Mesenteric fat pad (tissue), 1 donor: ENCODE data around the gene SHFL. TPM values are rescaled to one million over a fixed set of nuclear protein-coding genes. Genes with fewer than 3 reads are reported as not detected.

Source experiments
- DNase-seq: peaks from one replicate; pipeline ENCODE4 v3.0.0-alpha.2; 2020; ENCODE audit warnings: low spot score
- total RNA-seq: library from RNA; stranded (reverse); fragmentation: NEBNext Ultra II Directional; extraction: Animal tissue kit (Norgen Biotek cat#: 25700); gene quantifications from one replicate; pipeline ENCODE4 v1.2.1, GENCODE V29; 2021
- donor health status: DM: yes; HTN: yes; CAD: no.

Gene SHFL
- total RNA-seq, 1 donor from 2014 or later, result 29.3 TPM

DNA sequence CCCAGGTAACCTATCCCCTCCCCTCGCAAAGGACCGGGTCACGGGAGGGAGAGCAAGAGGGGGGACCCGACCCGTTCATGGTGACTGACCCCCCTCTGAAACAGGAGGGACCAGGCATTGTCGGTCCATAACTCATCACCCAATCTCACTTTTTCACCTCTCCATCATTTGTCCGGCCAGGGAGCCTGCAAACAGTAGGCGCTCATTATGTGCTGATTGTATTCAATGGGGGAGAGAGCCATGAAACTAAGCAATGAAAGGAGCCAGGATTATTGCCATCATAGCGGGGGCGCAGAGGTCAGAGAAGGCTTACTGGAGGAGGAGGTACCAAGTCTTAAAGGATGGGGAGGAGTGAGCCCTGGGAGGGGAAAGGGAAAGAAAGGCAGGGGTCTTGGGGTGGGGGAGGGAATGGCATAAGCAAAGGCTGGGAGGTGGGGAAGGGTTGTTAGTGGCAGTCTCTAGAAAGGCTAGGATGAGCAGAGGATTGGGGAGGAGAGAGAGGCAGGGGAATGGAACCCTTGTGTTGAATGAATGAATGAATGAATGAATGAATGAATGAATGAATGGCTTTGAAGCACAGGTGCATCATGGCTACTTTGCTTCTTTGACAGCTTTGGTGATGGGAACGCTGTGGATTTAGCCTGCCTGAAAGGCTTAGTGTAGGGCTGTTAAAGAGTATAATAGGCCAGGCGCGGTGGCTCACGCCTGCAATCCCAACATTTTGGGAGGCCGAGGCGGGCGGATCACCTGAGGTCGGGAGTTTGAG lies 1.4 kb downstream of the SHFL start:
- no peak for DNase-seq

DNA sequence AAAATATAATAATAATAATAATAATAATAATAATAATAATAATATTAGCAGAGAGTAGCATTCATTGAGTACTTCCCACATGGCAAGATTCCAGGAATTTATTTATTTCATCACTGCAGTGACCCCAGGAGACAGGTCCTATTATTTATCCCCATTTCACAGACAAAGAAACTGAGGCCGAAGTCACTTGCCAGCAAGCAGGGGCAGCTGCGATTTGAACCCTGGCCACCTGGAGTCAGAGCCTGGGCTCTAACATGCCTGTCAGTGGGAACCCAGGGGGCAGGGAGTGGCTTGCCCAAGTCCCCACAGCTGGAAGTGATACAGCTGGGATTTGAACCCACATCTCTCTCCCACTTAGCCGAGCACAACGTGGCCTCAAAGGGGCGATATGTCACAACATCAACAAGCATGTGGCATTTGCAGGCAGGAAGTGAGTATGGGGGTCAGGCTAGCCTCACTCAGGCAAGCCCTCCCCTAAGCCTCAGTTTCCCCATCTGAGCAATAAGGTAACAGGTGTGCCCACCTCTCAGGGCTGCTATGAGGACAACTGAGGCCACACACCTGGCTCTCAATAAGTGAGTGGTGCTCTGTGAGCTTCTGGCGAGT lies 2.9 kb downstream of the SHFL start:
- DNase-seq, result no peak

DNA sequence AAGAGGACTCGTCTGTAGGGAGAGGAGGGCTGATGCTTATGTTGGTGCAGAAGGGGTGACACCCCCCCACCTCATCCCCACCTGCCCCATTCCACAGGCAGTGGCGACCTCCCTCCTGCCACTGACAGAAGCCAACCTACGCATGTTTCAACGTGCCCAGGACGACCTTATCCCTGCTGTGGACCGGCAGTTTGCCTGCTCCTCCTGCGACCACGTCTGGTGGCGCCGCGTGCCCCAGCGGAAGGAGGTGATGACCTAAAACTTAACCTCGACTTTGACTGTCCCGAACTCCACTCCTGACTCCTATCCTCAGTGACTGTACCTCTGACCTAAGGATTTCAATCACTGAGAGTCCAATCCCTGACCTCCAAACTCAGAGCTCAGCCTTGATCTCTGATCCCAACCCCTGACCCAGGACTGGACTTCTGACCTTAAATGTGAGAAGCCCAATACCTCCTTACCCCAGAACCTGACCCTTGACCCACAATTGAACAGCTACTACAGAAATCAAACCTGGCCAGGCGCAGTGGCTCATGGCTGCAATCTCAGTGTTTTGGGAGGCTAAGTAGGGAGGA lies 3.8 kb downstream of the SHFL start:
- DNase-seq, result no peak

DNA sequence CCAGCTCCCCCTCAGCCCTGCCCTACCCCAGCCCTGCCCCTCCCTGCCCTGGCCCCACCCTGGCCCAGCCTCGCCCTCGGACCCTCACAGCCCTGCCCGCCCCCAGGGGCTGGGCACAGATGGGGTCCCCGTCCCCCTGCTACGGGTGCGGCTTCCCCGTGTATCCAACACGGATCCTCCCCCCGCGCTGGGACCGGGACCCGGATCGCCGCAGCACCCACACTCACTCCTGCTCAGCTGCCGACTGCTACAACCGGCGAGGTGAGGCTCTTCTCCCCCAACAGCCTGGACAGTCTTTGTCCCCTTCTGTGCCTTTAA lies 5.2 kb downstream of the SHFL start:
- no peak for DNase-seq

DNA sequence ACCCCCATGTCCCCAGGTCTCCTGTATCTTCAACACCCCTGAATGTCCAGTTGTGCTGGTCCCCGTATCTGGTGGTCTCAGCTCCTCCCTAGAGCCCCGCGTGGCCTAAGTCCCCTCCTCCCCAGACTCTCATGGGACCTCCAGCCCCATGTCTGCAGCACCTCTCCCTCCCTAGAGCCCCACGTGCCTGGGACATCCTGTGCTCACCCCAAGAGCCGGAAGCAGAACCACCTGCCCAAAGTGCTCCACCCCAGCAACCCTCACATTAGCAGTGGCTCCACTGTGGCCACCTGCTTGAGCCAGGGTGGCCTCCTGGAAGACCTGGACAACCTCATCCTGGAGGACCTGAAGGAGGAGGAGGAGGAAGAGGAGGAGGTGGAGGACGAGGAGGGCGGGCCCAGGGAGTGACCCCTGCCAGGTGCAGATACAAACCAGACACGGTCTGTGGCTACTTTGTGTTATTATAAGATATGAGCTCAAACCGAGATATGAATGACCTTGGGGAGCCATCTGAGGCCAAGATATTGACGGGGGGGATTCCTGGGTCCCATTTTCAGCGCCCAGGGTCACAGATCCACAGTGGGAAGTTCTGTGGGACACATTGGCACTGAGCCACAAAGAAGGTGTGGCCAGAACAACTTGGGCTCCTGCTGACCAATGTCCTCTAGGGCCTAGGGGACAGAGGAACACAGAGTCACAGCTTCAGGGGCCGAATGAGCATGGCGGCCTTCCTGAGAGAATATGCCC lies 6.0 kb downstream of the SHFL start:
- no peak for DNase-seq

DNA sequence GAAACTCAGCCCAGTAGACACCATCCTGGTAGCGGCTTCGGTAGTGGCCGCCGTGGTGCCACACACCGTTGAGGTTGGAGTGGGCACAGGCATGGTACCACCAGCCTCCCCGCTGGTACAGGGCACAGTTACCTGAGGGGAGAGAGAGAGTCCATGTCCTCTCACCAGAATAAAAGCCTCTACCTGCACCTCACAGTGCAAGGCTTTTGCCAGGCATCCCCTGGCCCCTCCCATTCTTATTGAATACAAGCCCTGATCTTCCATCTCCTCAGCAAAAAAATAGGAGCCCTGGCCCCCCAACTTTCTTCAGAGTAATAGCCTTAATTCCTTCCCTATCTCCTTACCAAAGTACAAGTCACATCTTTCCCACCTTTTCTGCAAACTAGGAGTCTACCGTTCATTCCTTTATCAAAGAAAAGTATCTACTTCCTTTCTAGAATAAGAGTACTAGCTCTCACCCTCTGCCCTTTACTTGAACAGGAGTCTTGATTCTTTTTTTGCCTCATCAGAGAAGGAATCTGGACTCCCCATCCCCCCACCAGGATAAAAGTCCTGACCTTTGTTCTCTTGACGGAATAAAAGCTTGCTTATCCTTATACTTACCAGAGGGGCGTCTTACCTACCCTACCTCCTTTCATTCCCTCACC lies 6.7 kb downstream of the SHFL start:
- DNase-seq, result no peak

DNA sequence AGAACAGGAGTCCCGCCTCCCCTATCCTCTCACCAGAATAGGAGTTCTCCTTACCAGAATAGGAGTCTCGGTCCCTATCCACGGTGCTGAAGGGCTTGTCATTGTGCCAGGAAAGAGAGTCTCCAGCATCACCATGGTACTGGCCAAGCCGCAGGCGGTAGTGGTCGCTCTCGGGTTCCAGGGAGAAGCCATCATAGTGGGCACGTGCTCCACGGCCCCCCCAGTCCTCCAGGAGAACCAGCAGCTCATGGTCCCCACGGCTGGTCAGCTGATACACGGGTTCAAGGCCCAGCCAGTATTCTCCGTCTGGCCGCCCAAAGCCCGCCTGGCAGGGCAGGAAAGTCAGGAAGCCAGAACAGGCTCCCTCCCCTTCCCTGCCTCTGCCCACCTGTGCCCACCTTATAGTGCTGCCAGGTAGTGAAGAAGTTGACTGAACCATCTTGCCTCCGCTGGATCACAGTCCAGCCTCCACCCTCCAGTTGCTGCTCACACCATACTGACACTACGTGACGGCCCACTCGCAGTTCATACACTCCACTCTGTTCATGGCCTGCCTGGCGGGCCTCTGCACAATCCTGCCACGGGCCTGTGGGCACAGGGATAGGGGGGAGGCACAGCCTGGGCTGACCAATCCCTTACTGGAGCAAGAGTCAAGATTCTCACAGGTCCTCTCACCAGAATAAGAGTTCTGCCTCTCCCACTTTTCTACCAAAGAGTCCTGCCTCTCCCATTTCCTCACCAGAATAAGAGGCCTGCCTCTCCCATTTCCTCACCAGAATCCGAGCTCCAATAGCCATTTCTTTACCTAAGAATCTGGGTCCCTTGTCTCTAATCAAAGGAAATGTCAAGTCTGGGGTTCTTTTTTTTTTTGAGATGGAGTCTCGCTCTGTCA lies 7.4 kb downstream of the SHFL start:
- DNase-seq, result no peak

DNA sequence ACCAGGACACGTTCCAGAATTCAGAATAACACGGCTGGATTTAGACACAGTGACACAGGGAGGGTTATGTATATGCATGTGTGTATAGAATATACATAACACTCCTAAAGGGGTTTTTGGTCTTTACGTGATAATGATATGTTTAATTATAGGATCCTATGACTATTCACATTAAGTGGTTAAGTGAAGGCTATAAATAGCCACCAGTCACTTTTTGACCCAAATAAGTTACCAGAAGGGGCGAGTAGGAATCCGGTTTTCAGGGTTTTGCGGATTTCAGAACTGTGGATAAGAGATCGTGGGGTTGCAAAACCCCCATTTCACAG lies 9.5 kb downstream of the SHFL start:
- DNase-seq, result no peak

DNA sequence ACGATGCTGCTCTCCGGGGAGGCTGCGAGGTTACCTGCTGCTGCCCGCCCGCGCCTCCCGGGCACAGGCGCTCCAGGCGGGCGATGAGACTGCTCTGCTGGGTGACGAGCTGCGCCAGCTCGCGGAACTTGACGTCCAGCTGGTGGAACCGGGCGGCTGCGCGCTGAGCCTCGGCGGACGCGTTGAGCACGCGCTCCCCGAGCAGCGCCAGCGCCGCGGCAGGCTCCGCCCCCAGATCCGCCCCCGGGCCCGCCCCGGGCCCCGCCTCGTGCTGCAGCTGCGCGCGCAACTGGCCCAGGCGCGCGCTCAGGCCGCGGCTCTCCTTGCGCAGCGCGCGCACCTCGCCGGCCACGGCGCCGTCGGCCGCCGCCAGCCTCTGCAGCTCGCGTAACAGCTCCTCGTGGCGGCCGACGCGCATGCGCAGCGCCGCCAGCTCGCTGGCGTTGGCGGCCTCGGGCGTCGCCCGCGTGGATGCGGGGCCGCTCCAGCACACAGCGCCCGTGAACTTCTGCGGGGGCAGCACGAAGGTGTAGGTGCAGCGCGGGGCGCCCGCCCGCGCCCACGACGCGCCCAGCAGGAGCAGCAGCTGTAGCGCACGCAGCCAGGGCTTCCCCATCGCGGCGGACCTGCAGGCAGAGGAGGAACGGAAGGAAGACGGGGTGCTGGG lies 10.0 kb downstream of the SHFL start:
- peak; percentile 97 for DNase-seq

DNA sequence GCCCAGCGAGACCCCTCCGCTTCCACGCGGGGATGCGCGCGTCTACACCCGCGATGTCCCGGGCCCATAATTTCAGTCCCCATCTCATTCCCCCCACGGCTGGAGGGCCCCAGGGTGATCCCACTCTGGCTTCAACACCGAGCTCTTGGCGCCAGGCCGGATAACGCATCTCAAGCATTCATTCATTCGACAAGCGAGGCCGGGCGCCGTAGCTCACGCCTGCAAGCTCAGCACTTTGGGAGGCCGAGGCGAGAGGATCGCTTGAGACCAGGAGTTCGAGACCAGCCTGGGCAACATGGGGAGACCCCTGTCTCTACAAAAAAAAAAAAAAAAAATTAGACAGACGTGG lies 10.5 kb downstream of the SHFL start:
- DNase-seq, result no peak

DNA sequence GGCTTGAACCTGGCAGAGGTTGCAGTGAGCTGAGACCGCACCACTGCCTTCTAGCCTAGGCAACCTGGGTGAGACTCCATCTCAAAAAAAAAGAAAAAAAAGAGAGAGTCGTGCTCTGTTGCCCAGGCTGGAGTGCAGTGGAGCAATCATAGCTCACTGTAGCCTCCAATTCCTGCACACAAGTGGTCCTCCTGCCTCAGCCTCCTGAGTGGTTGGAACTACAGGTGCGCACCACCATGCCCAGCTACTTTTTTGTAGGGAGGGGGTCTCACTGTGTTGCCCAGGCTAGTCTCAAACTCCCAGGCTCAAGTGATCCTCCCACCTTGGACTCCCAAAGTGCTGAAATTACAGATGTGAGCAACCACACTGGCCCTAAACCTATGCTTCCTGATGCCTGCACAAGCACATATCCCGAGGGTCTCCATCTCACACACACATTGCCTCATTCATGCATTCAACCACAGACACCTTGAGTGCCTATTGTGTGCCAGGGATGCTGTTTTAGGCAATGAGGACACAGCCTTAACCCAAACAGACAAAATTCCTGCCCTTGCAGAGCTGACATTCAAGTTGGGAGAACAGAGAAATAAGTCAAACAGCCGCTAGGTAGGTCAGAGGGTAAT lies 14.2 kb downstream of the SHFL start:
- no peak for DNase-seq

DNA sequence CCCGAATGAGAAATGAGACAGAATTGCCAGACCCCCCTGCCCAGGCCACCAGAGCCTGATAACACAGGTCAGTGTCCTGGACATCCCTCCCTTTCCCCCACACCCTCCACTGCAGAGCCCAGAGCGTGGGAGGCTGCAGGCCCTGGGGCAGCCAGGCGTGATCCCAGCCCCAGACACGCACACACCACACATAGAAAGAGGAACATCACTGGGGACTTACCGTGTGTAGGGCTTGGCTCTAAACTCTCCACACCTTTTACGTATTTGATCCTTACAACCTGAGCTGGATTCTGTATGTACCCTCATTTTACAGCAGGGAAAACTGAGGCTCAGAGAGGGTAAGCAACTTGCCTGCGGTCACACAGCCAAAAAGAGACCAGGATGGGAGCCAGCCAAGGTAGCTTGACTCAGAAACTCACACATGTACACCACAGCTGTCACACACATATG lies 16.7 kb downstream of the SHFL start:
- no peak for DNase-seq

DNA sequence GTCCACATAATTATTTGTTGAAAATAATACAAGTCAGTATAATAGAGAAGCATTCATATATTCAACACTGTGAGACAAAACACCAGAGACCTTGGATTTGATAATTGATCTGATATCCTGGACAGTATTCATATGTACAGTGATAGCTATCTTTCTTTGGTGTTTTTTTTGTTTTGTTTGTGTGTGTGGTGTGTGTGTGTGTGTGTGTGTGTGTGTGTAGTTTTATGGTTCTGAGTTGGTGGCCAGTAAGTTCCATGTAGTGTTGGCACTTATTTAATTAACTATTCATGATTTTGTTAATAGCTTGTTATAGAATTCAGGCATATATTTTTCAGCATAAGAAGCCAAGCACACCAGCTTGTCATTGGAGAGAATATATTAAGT lies 18.0 kb downstream of the SHFL start:
- no peak for DNase-seq

DNA sequence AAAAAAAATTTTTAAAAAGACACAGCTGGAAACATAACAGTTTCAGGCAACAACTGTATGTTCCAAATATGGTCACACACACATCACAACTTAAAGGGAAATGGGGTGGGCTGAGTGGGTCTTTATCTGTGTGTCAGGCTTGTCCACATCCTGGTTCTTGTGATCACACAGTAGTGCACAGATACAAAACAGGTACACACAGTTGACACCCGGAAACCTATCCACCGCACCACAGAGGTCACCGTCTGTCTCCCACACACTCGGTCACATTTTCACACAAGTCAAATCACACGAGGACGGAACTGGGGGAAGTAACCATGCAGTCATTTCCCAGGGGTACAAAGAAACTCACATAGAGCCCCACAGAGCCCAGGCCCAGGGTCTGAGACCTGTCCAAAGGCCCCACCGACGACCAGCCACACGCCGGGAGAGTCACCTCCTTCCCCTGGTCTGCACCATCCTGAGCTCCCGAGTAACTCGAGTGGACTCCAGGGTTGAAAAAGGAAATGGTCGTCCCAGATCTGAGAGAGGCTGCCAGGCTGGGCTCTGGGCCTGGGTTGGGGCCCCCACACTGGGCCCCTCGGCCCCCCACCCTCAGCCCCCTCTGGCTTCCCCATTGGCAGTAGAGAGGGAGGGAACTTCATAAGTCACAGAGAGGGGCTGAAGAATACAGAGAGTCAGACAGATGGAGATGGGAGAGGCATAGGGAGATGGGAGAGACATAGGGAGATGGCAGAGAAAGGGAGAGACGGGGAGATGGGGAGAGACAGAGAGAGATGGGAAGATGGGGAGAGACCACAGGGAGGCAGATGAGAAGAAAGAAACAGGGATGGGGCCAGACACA lies 18.8 kb downstream of the SHFL start:
- no peak for DNase-seq

DNA sequence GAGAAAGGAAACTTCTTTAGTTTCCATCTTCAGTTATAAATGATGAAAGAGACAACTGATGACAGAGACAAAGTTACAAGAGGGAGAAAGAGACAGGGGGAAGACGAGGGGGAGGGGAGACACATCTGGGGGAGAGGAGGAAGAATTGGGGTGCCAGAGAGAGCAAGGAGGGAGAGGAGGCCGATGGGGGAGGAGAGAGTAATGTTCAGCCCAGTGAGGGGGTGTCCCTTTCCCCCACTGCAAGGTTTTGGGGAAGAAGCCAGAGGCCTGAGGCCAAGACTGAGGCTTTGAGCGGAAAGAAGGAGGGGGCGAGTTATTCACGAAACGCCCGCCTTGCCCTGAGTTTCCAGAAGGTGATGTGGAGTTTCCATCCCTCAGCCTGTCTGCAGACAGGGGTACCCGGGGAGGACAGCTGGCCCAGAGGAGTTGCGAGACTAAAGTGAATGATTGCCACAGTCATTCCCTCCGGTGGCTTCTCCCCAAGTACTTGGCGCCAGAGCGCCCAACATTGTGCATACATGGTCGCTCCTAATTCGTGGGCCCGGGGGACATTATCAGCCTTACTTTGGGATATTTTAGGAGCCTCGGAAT lies 19.5 kb downstream of the SHFL start:
- no peak for DNase-seq

DNA sequence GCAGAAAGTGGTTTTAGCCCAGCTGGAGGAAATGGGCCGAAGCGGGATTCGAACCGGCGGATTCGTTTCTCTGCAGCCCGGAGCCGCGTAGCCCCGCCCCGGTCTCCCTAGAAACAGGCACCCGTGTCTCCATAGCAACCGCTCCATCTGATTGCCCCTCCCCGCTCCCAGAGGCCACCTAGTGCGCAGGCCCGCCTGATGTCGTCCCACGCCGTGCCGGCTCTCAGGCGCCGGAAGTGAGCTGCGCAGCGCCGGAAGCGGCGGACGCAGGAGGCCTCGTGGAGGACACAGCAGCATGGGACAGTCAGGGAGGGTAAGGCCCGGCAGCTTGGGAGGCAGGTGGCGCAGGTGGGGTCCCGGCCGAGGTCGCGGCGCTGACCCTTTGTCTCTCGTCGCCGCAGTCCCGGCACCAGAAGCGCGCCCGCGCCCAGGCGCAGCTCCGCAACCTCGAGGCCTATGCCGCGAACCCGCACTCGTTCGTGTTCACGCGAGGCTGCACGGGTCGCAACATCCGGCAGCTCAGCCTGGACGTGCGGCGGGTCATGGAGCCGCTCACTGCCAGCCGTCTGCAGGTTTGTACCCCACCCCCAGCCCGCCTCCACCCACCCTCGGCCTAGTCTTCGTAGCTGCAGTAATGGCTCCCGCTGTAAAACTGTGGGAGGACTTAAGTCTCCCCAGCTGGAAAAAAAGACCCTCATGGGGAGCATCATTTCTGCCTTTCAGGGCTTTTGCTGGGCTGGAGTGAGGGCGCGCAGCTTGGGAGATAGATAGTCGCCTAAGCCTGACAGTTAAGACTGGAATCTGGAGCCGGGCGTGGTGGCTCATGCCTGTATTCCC lies 20.2 kb downstream of the SHFL start, which contains the start of gene PPAN:
Gene PPAN (plus strand): TSS at position 263 of the 837 bp plus-strand sequence. CDS start 33 bp downstream, at position 296.
- peak; percentile 99 for DNase-seq

DNA sequence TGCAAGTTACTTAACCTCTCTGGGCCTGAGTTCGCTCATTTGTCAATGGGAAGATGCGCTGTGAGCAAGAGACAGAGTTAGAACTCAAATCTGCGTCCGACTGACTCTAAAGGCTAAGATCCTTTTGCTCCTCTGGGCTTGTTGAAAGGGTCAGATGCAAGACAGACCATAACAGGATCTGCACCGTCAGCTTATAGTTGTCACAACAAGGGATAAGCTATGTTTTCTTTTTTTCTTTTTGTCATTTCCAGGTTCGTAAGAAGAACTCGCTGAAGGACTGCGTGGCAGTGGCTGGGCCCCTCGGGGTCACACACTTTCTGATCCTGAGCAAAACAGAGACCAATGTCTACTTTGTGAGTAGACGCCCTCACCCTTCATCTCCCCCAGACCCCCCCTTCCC lies 21.1 kb downstream of the SHFL start:
- DNase-seq, result no peak
